ENCODE data around the gene PTPRG. TPM values are rescaled to one million over a fixed set of nuclear protein-coding genes. Genes with fewer than 3 reads are reported as not detected.
A peak's percentile ranks its signal among the peaks of the same experiment; 100 is the strongest.

The PTPRG gene
- total and polyA plus RNA-seq, 8 donors: 50.9 to 88.4 (median 54.4) TPM

- no peak for DNase-seq
These were observed 405.6 kb downstream of the PTPRG start for GRCh38 chr3:61967019-61967418.

DNA sequence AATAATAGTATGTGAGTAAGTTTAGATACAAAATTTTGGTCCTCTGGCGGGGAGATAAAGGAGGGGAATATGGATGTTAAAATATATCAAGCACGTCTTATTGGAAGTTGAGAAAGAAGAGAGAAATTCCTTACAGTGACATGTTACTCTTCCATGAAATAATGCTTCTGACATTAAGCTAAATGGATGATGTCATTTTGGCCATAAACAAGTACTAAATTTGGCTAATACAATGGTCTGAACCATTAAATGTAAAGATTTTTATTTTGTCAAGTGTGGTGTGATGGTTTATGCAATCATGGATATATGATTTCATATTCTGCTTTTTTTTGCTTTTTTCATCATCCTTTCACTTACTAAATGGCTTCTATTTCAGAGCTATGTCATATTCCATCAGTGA, 406.6 kb downstream of the PTPRG start:
- no peaks in the 10 kb centered on the region for H3K4me1 ChIP-seq
- H3K36me3 ChIP-seq: no peaks in the 10 kb centered on the region
- H3K27me3 ChIP-seq: no peaks in the 10 kb centered on the region
- DNase-seq (no peak), ATAC-seq (no peak)
- H3K27ac ChIP-seq: no peak overlapping the region
- no peaks in the 10 kb centered on the region for H3K9me3 ChIP-seq
- H3K4me3 ChIP-seq: no peak overlapping the region
- TF ChIP-seq, protein P1, sequence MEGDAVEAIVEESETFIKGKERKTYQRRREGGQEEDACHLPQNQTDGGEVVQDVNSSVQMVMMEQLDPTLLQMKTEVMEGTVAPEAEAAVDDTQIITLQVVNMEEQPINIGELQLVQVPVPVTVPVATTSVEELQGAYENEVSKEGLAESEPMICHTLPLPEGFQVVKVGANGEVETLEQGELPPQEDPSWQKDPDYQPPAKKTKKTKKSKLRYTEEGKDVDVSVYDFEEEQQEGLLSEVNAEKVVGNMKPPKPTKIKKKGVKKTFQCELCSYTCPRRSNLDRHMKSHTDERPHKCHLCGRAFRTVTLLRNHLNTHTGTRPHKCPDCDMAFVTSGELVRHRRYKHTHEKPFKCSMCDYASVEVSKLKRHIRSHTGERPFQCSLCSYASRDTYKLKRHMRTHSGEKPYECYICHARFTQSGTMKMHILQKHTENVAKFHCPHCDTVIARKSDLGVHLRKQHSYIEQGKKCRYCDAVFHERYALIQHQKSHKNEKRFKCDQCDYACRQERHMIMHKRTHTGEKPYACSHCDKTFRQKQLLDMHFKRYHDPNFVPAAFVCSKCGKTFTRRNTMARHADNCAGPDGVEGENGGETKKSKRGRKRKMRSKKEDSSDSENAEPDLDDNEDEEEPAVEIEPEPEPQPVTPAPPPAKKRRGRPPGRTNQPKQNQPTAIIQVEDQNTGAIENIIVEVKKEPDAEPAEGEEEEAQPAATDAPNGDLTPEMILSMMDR (IDR thresholded peaks at IDR 0.05): no peak
- intact Hi-C loops (cut with DNase I): no loop called here

More at GRCh38 chr3:61967019-61967418, 405.6 kb downstream of the PTPRG start:
- intact Hi-C loops (cut with DNase I): no loop called here
- Histone ChIP-seq H3K9me3 (no peaks in the 10 kb centered on the region), H3K4me3 (no peak overlapping the region), H3K27ac (no peak overlapping the region), H3K36me3 (no peaks in the 10 kb centered on the region), H3K27me3 (no peaks in the 10 kb centered on the region), H3K4me1 (no peaks in the 10 kb centered on the region)
- ATAC-seq: no peak
- TF ChIP-seq, protein P1 (IDR thresholded peaks at IDR 0.05): no peak

GRCh38 chr3:61974662-61975061, 413.3 kb downstream of the PTPRG start:
- DNase-seq (peak in 1 of 4 donors; percentile 6), ATAC-seq (no peak)
- Histone ChIP-seq H3K4me3 (no peak overlapping the region), H3K27ac (no peak overlapping the region), H3K27me3 (no peaks in the 10 kb centered on the region), H3K4me1 (no peaks in the 10 kb centered on the region), H3K36me3 (no peaks in the 10 kb centered on the region), H3K9me3 (no peaks in the 10 kb centered on the region)
- intact Hi-C loops (cut with DNase I): no loop called here
- TF ChIP-seq, protein P1 (IDR thresholded peaks at IDR 0.05): no peak

DNA sequence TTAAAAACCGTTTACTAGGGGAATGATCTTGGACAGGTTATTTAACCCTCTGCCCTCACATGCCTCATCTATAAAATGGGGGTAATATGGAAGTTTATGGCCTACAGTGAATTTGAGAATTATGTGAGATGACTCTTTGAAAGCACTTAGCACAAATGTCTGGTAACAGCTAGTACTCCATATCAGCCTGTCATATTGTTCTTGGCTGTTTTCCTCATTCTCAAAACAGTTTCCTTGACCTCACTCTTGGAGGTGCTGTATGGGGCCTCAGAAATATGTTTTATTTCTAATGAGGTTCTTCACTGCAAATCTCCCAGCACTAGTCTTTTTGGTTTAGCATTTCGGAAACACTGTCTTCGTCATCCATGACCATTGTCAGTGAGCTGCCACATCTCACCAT, 413.8 kb downstream of the PTPRG start:
- no peak overlapping the region for H3K27ac ChIP-seq
- TF ChIP-seq, protein P1 (IDR thresholded peaks at IDR 0.05): no peak

GRCh38 chr3:61975936-61976335, 414.6 kb downstream of the PTPRG start:
- no peak overlapping the region for H3K27ac ChIP-seq
- H3K4me3 ChIP-seq: no peak overlapping the region
- ATAC-seq (no peak), DNase-seq (no peak)
- intact Hi-C loops (cut with DNase I): no loop called here
- H3K4me1 ChIP-seq: no peaks in the 10 kb centered on the region
- no peaks in the 10 kb centered on the region for H3K36me3 ChIP-seq
- no peaks in the 10 kb centered on the region for H3K9me3 ChIP-seq
- no peaks in the 10 kb centered on the region for H3K27me3 ChIP-seq
- TF ChIP-seq, protein P1 (IDR thresholded peaks at IDR 0.05): no peak

More for the DNA sequence above, 413.8 kb downstream of the PTPRG start:
- no peaks in the 10 kb centered on the region for H3K4me1 ChIP-seq
- ATAC-seq: no peak
- DNase-seq: no peak
- no peak overlapping the region for H3K4me3 ChIP-seq
- H3K27me3 ChIP-seq: no peaks in the 10 kb centered on the region
- no peaks in the 10 kb centered on the region for H3K36me3 ChIP-seq
- intact Hi-C loops (cut with DNase I): no loop called here
- no peaks in the 10 kb centered on the region for H3K9me3 ChIP-seq

Measured in left lung (tissue), 10 donors.